Testis (tissue), 2 donors: Measurements from ENCODE around the gene SLC25A41.

ENCODE experiments used
- CTCF ChIP-seq, 3 experiments: fragments of 450-650 bp in 2 of 3; fragments of 200-600 bp in 1 of 3; sonication (generic) in 1 of 3; IDR thresholded peaks; one replicate each; pipeline ENCODE4 v1.5.1; 2016 to 2019; ENCODE audit warnings: antibody characterized with exemption in 3 of 3, mild to moderate bottlenecking in 2 of 3, moderate library complexity in 1 of 3
- POLR2A ChIP-seq: fragments of 450-650 bp; IDR thresholded peaks from one replicate; pipeline ENCODE4 v1.6.1; 2017; ENCODE audit warnings: antibody characterized with exemption, mild to moderate bottlenecking, moderate library complexity

GRCh38 chr19:6480848-6481415 lies 47.4 kb upstream of the SLC25A41 start:
- TF ChIP-seq CTCF (IDR thresholded peaks at IDR 0.05) (no peak), POLR2A (no peak)
